WTC11 (cell line): Measurements from ENCODE around the gene SKOR2. TPM values are rescaled to one million over a fixed set of nuclear protein-coding genes. Genes with fewer than 3 reads are reported as not detected.

Source experiments
- ATAC-seq: fragments of 200-7000 bp; cut with Tn5 transposase; 2 replicates; pipeline ENCODE4 v1.10.0; 2021; ENCODE audit warnings: mild to moderate bottlenecking, moderate library complexity
- CTCF ChIA-PET: fragments of 300-600 bp; sonication (Branson Sonifier 250); formaldehyde crosslinking; loops from one replicate; lab custom pipeline; 2021; ENCODE audit warnings: antibody characterized with exemption; lab: Charles Lee
- POLR2A ChIA-PET: fragments of 350-600 bp; sonication (Branson Sonifier 250); formaldehyde crosslinking; loops from one replicate; lab custom pipeline; 2021; ENCODE audit warnings: antibody characterized with exemption; lab: Charles Lee
- DNase-seq: peaks from one replicate; pipeline ENCODE4 v3.0.0; 2021; ENCODE audit warnings: low spot score
- H3K27ac Mint-ChIP-seq: 2 replicates; pipeline ENCODE4 v1.8.0; 2021; ENCODE audit warnings: mixed read lengths
- H3K27me3 Mint-ChIP-seq: 2 replicates; pipeline ENCODE4 v1.8.0; 2021; ENCODE audit warnings: low read depth, mild to moderate bottlenecking, moderate library complexity, mixed read lengths
- H3K36me3 Mint-ChIP-seq: 2 replicates; pipeline ENCODE4 v1.8.0; 2021; ENCODE audit warnings: mixed read lengths
- H3K4me1 Mint-ChIP-seq: 2 replicates; pipeline ENCODE4 v1.8.0; 2022; ENCODE audit warnings: mixed read lengths
- H3K4me3 Mint-ChIP-seq: 2 replicates; pipeline ENCODE4 v1.8.0; 2021; ENCODE audit warnings: mild to moderate bottlenecking, moderate library complexity, mixed read lengths
- H3K9me3 Mint-ChIP-seq: 2 replicates; pipeline ENCODE4 v1.8.0; 2021; ENCODE audit warnings: mixed read lengths
- AFF4 ChIP-seq: sonication (generic); formaldehyde crosslinking; IDR thresholded peaks from 2 replicates; pipeline ENCODE4 v1.8.1; 2023; ENCODE audit warnings: mild to moderate bottlenecking, missing genetic modification reagents, borderline replicate concordance
- CBFB ChIP-seq: sonication (generic); formaldehyde crosslinking; IDR thresholded peaks from 2 replicates; pipeline ENCODE4 v1.8.1; 2022; ENCODE audit warnings: mild to moderate bottlenecking, low read depth, missing genetic modification reagents
- CREB1 ChIP-seq: sonication (generic); formaldehyde crosslinking; IDR thresholded peaks from 2 replicates; pipeline ENCODE4 v1.8.0; 2023; ENCODE audit warnings: mild to moderate bottlenecking, missing genetic modification reagents
- ELF4 ChIP-seq: sonication (generic); formaldehyde crosslinking; IDR thresholded peaks from 2 replicates; pipeline ENCODE4 v1.8.1; 2022; ENCODE audit warnings: low read depth, mild to moderate bottlenecking, moderate library complexity, missing genetic modification reagents
- FOXP1 ChIP-seq: sonication (generic); formaldehyde crosslinking; IDR thresholded peaks from 2 replicates; pipeline ENCODE4 v1.8.0; 2022; ENCODE audit warnings: missing genetic modification reagents, mild to moderate bottlenecking, moderate library complexity, borderline replicate concordance
- GABPB1 ChIP-seq: sonication (generic); formaldehyde crosslinking; IDR thresholded peaks from 2 replicates; pipeline ENCODE4 v1.8.1; 2023; ENCODE audit warnings: mild to moderate bottlenecking, missing genetic modification reagents
- GRHL2 ChIP-seq: fragments of 250-450 bp; sonication (Bioruptor Pico); IDR thresholded peaks from 2 replicates; pipeline ENCODE4 v1.8.0; 2022; ENCODE audit warnings: mild to moderate bottlenecking, moderate library complexity; ENCODE audit not compliant: insufficient replicate concordance, severe bottlenecking
- HMGA2 ChIP-seq: fragments of 250-450 bp; sonication (Bioruptor Pico); IDR thresholded peaks from 2 replicates; pipeline ENCODE4 v1.4.0; 2021; ENCODE audit warnings: mild to moderate bottlenecking, moderate library complexity
- IRF1 ChIP-seq: sonication (generic); formaldehyde crosslinking; IDR thresholded peaks from 2 replicates; pipeline ENCODE4 v1.8.0; 2023; ENCODE audit warnings: missing genetic modification reagents
- IRF2 ChIP-seq: sonication (generic); formaldehyde crosslinking; IDR thresholded peaks from 2 replicates; pipeline ENCODE4 v1.8.0; 2022; ENCODE audit warnings: low read depth, missing genetic modification reagents, borderline replicate concordance
- JUN ChIP-seq: sonication (generic); formaldehyde crosslinking; IDR thresholded peaks from 2 replicates; pipeline ENCODE4 v1.8.0; 2023; ENCODE audit warnings: mild to moderate bottlenecking, missing genetic modification reagents
- KAT7 ChIP-seq: sonication (generic); formaldehyde crosslinking; IDR thresholded peaks from 2 replicates; pipeline ENCODE4 v1.8.1; 2023; ENCODE audit warnings: missing genetic modification reagents, mild to moderate bottlenecking, borderline replicate concordance
- MAX ChIP-seq: sonication (generic); formaldehyde crosslinking; IDR thresholded peaks from 2 replicates; pipeline ENCODE4 v1.8.0; 2022; ENCODE audit warnings: mild to moderate bottlenecking, missing genetic modification reagents
- NFE2L1 ChIP-seq: sonication (generic); formaldehyde crosslinking; IDR thresholded peaks from 2 replicates; pipeline ENCODE4 v1.8.1; 2023; ENCODE audit warnings: missing genetic modification reagents
- NR3C1 ChIP-seq: sonication (generic); formaldehyde crosslinking; conservative IDR thresholded peaks from 2 replicates; pipeline ENCODE4 v1.8.1; 2023; ENCODE audit warnings: low read depth, mild to moderate bottlenecking, missing genetic modification reagents
- RELA ChIP-seq: sonication (generic); formaldehyde crosslinking; IDR thresholded peaks from 2 replicates; pipeline ENCODE4 v1.8.1; 2022; ENCODE audit warnings: missing genetic modification reagents, mild to moderate bottlenecking, borderline replicate concordance
- SMAD4 ChIP-seq: sonication (generic); formaldehyde crosslinking; IDR thresholded peaks from 2 replicates; pipeline ENCODE4 v1.8.0; 2022; ENCODE audit warnings: mild to moderate bottlenecking, missing genetic modification reagents
- SOX15 ChIP-seq: fragments of 250-450 bp; sonication (Bioruptor Pico); IDR thresholded peaks from 2 replicates; pipeline ENCODE4 v1.9.0; 2021; ENCODE audit warnings: mild to moderate bottlenecking
- SP1 ChIP-seq: sonication (generic); formaldehyde crosslinking; conservative IDR thresholded peaks from 2 replicates; pipeline ENCODE4 v1.8.1; 2022; ENCODE audit warnings: missing genetic modification reagents
- TCF7 ChIP-seq: sonication (generic); formaldehyde crosslinking; IDR thresholded peaks from 2 replicates; pipeline ENCODE4 v1.8.0; 2022; ENCODE audit warnings: mild to moderate bottlenecking, low read depth, missing genetic modification reagents, moderate library complexity
- TEAD1 ChIP-seq: sonication (generic); formaldehyde crosslinking; IDR thresholded peaks from 2 replicates; pipeline ENCODE4 v1.8.0; 2022; ENCODE audit warnings: mild to moderate bottlenecking, missing genetic modification reagents
- TEAD4 ChIP-seq: sonication (generic); formaldehyde crosslinking; IDR thresholded peaks from 2 replicates; pipeline ENCODE4 v1.8.0; 2022; ENCODE audit warnings: mild to moderate bottlenecking, missing genetic modification reagents
- USF2 ChIP-seq: sonication (generic); formaldehyde crosslinking; IDR thresholded peaks from 2 replicates; pipeline ENCODE4 v1.8.1; 2023; ENCODE audit warnings: mild to moderate bottlenecking, missing genetic modification reagents, moderate library complexity
- ZNF121 ChIP-seq: sonication (generic); formaldehyde crosslinking; IDR thresholded peaks from 2 replicates; pipeline ENCODE4 v1.8.0; 2023; ENCODE audit warnings: missing genetic modification reagents
- ZNF281 ChIP-seq: sonication (generic); formaldehyde crosslinking; IDR thresholded peaks from 2 replicates; pipeline ENCODE4 v1.8.0; 2023; ENCODE audit warnings: mild to moderate bottlenecking, missing genetic modification reagents
- ZNF423 ChIP-seq: fragments of 250-450 bp; sonication (Bioruptor Pico); IDR thresholded peaks from 2 replicates; pipeline ENCODE4 v2.1.2; 2022; ENCODE audit warnings: mild to moderate bottlenecking, moderate library complexity
- total RNA-seq: library from RNA; stranded (reverse); gene quantifications from 3 replicates; pipeline ENCODE4 v1.2.3, GENCODE V29; 2021

The SKOR2 gene
- total RNA-seq, 1 experiment from 2014 or later: 1.3 TPM

GRCh38 chr18:47260120-47260923 lies 8.9 kb upstream of the SKOR2 start:
- H3K4me1 Mint-ChIP-seq: peaks cover 48% of the 10 kb centered on the region
- ChIA-PET CTCF (interaction anchor here (0.6 to 3.7 kb wide), 12 partner anchors 9 to 487 kb away, joined by 3 to 36 read pairs (median 4); partner anchors contain the start of genes HDHD2 and SKOR2), POLR2A (no interaction called here)
- H3K4me3 Mint-ChIP-seq: peak overlapping the region; percentile 54
- peaks cover 100% of the 10 kb centered on the region for H3K27me3 Mint-ChIP-seq
- no peaks in the 10 kb centered on the region for H3K36me3 Mint-ChIP-seq
- ATAC-seq (peak; percentile 40), DNase-seq (peak; percentile 93)
- H3K27ac Mint-ChIP-seq: no peak overlapping the region
- H3K9me3 Mint-ChIP-seq: no peaks in the 10 kb centered on the region
- peak; percentile 44; the same call in 1 of the 2 replicates for TF ChIP-seq SP1 (CRISPR knock-in tag)
- TF ChIP-seq HMGA2 (CRISPR knock-in tag): no peak
- TF ChIP-seq ZNF281: peak; percentile 78; the same call in 1 of the 2 replicates
- TF ChIP-seq ZNF423 (CRISPR knock-in tag): no peak
- TF ChIP-seq FOXP1 (CRISPR knock-in tag): peak; percentile 95
- TF ChIP-seq CBFB (CRISPR knock-in tag): no peak
- TF ChIP-seq KAT7 (CRISPR knock-in tag): no peak
- TF ChIP-seq IRF1 (CRISPR knock-in tag): peak; percentile 87
- no peak; the same call in 1 of the 2 replicates for TF ChIP-seq MAX (CRISPR knock-in tag)
- TF ChIP-seq SOX15 (CRISPR knock-in tag): no peak
- TF ChIP-seq GRHL2: no peak
- TF ChIP-seq TCF7: 0 out of 2 replicates have a peak, but pooled peaks have one; percentile 82
- TF ChIP-seq TEAD1: peak; percentile 85
- peak; percentile 87; the same call in 1 of the 2 replicates for TF ChIP-seq CREB1
- peak; percentile 50; the same call in 1 of the 2 replicates for TF ChIP-seq ELF4 (CRISPR knock-in tag)
- peak; percentile 91 for TF ChIP-seq SMAD4 (CRISPR knock-in tag)
- no peak for TF ChIP-seq GABPB1
- TF ChIP-seq IRF2: peak; percentile 41; the same call in 1 of the 2 replicates
- TF ChIP-seq NFE2L1 (CRISPR knock-in tag): peak; percentile 74; the same call in 1 of the 2 replicates
- TF ChIP-seq JUN (CRISPR knock-in tag): peak; percentile 93
- TF ChIP-seq ZNF121 (CRISPR knock-in tag): no peak
- 0 out of 2 replicates have a peak, but pooled peaks have one; percentile 46 for TF ChIP-seq RELA
- TF ChIP-seq USF2 (CRISPR knock-in tag): no peak
- no peak for TF ChIP-seq AFF4 (CRISPR knock-in tag)
- 0 out of 2 replicates have a peak, but pooled peaks have one; percentile 60 for TF ChIP-seq NR3C1 (CRISPR knock-in tag)
- TF ChIP-seq TEAD4 (CRISPR knock-in tag): peak; percentile 92
